Thymus (tissue), 11 donors: Measurements from ENCODE around the gene PLLP. TPM values are rescaled to one million over a fixed set of nuclear protein-coding genes. Genes with fewer than 3 reads are reported as not detected.

Experiments
- DNase-seq, 9 donors: peaks; one replicate each; pipeline ENCODE4 v3.0.0-alpha.2; 2013; ENCODE audit warnings: low spot score in 9 of 9, low read depth in 6 of 9, missing footprints in 1 of 9
- H3K27ac ChIP-seq, 2 donors: one replicate each; pipeline ENCODE4 v1.5.1; 2013; ENCODE audit warnings: control low read depth in 1 of 2, low read depth in 1 of 2, low read length in 1 of 2, mild to moderate bottlenecking in 1 of 2, moderate library complexity in 1 of 2
- H3K27me3 ChIP-seq, 2 donors: one replicate each; pipeline ENCODE4 v1.5.1; 2013; ENCODE audit warnings: low read length in 1 of 2; ENCODE audit not compliant: control insufficient read depth in 2 of 2, insufficient read depth in 1 of 2
- H3K36me3 ChIP-seq, 2 donors: one replicate each; pipeline ENCODE4 v1.5.1; 2013; ENCODE audit warnings: low read length in 1 of 2, mild to moderate bottlenecking in 1 of 2, moderate library complexity in 1 of 2; ENCODE audit not compliant: control insufficient read depth in 2 of 2, insufficient read depth in 2 of 2
- H3K4me1 ChIP-seq, 2 donors: one replicate each; pipeline ENCODE4 v1.5.1; 2013; ENCODE audit warnings: low read length in 2 of 2; ENCODE audit not compliant: control insufficient read depth in 2 of 2, insufficient read depth in 2 of 2
- H3K4me3 ChIP-seq, 2 donors: one replicate each; pipeline ENCODE4 v1.5.1; 2013; ENCODE audit warnings: low read length in 2 of 2, control low read depth in 1 of 2, mild to moderate bottlenecking in 1 of 2
- H3K9me3 ChIP-seq, 2 donors: one replicate each; pipeline ENCODE4 v1.5.1; 2013; ENCODE audit warnings: low read length in 1 of 2, mild to moderate bottlenecking in 1 of 2; ENCODE audit not compliant: control insufficient read depth in 2 of 2, insufficient read depth in 1 of 2
- WGBS: extraction: QIAGEN DNeasy Blood & Tissue Kit; methylation state at CpG from one replicate; pipeline ENCODE4 v1.1.7; 2013; 5-methylcytosine and 5-hydroxymethylcytosine counted together
- polyA plus RNA-seq: library from polyadenylated mRNA; stranded (reverse); fragments of 200-250 nt; gene quantifications from one replicate; pipeline ENCODE4 v1.2.3, GENCODE V29; 2013
- total RNA-seq: library from RNA; stranded (reverse); fragments of 120-200 nt; gene quantifications from one replicate; pipeline ENCODE4 v1.2.4, GENCODE V29; 2013
- donor health status: healthy.

PLLP gene
- total and polyA plus RNA-seq, 2 donors, result 1.2 to 4.9 TPM

DNA sequence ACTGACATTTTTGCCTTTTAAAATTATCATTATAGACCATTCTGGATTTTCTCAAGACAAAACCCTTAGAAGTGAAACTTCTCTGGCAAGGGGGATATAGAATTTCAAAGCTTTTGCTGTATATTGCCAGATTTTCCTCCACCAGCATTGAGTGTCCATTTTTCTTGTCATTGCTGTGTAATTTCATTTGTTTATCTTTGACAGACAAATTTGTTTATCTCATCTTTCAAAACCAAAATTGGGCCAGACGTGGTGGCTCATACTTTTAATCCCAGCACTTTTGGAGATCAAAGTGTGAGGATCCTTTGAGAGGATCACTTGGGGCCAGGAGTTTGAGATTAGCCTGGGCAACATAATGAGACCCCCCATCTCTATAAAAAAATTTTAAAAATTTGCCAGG is 55.4 kb downstream of the PLLP start:
- no peak overlapping the region for H3K4me3 ChIP-seq
- no peak for DNase-seq
- H3K4me1 ChIP-seq, result no peaks in the 10 kb centered on the region
- no peak overlapping the region for H3K27ac ChIP-seq
- no peaks in the 10 kb centered on the region for H3K27me3 ChIP-seq
- WGBS, result 91% methylated on average over 1 of the region's 1 CpG
- H3K9me3 ChIP-seq, result no peaks in the 10 kb centered on the region
- peaks cover 68 to 85% of the 10 kb centered on the region in 2 donors for H3K36me3 ChIP-seq

DNA sequence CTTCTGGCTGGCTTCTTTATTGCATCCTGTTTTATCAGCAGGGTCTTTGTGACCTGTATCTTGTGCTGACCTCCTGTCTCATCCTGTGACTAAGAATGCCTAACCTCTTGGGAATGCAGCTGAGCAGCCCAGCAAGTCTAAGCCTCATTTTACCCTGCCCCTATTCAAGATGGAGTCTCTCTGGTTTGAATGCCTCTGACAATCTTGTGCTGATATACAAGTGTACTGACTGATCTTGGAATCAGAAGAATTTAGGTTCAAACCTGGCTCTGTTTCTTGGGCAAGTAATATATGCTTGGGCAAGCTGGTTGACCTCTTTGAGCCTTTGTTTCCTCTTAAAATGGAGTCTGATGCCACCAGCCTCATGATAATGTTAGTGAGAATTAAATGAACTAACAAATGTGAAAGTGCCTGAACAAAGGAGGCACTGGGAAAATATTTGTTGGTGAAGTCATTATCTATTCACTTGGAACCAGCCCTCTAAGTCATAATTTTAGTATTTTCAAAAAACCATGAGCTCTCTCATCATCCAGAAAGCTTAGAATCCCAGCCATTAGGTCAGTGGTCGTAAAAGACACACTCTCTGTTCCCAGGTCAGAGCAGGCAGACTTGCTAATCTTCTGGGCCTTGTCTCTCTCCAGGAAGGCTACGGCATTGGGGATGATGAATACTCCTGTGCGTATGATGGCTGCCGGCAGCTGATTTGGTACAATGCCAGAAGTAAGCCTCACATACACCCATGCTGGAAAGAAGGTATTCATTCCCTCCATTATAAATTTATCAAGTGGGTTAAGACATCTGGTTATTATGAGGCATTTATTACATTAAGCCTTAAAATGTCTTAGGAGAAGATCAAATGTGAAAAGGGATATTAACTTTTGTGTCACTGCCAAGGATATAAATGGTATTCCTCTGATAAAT is 57.5 kb downstream of the PLLP start:
- H3K36me3 ChIP-seq, result peaks cover 68 to 81% of the 10 kb centered on the region in 2 donors
- H3K27me3 ChIP-seq, result no peaks in the 10 kb centered on the region
- H3K27ac ChIP-seq, result no peak overlapping the region
- no peak for DNase-seq
- no peak overlapping the region for H3K4me3 ChIP-seq
- H3K4me1 ChIP-seq, result no peaks in the 10 kb centered on the region
- no peaks in the 10 kb centered on the region for H3K9me3 ChIP-seq
- WGBS, result 97% methylated on average over 4 of the region's 4 CpGs

DNA sequence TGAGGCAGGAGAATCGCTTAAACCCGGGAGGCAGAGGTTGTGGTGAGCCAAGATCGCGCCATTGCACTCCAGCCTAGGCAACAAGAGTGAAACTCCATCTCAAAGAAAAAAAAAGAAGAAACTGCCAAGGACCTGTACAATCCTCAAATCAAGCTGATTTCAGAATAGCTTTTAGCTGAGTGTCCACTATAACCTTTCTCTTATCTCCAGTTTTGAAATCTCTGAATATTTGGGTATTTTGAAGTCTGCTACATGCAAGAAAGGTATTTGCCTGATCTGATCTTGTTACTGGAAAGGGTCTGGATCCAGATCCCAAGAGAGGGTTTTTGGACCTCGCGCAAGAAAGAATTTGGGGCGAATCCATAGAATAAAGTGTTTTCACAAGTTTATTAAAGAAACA is 58.5 kb downstream of the PLLP start:
- no peaks in the 10 kb centered on the region for H3K9me3 ChIP-seq
- no peak overlapping the region for H3K4me3 ChIP-seq
- H3K27me3 ChIP-seq, result no peaks in the 10 kb centered on the region
- H3K4me1 ChIP-seq, result no peaks in the 10 kb centered on the region
- 98% methylated on average over 7 of the region's 7 CpGs for WGBS
- H3K36me3 ChIP-seq, result peaks cover 65 to 81% of the 10 kb centered on the region in 2 donors
- no peak for DNase-seq
- H3K27ac ChIP-seq, result no peak overlapping the region

DNA sequence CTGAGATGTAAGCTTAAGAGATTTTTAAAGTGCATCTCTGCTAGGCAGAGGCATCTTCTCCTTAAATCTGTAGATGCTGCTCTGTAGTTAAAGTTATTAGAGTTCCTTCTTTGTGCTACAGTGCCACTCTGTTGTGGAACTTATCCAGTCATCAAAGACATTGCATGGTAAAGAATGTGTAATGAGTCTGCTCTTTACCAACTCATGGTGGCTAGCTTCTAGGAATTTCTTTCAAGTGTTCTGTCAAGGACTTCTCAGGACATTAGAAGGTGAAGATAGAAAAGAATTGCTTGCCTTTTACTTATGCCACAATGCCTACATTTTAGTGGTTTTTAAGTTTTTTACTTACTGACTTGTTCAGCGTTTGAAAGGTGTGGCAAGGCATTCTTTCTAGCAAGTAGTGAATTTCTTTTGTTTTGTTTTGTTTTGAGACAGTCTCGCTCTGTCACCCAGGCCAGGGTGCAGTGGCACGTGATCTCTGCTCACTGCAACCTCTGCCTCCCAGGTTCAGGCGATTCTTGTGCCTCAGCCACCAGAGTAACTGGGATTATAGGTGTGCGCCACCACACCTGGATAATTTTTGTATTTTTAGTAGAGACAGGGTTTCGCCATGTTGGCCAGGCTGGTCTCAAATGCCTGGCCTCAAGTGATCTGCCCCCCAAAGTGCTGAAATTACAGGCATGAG is 59.7 kb downstream of the PLLP start:
- WGBS, result 97% methylated on average over 6 of the region's 6 CpGs

DNA sequence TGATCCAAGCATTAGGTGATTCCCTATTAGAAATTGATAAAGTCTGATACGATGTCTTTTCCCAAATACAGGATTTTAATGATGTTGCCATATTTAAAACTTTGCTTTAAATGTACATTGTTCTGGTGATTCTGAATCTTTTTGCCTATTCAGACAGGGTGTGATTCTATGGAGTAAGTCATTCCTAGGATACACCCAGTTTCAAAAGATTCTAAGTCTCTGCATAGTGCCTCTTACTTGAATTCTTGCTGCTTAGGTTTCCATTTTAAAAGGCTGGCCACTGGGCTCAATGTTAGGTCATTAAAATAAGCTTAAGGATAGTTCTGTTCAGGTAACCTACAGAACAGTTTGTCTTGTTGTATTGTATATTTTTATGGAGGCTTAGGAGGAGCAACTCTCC is 61.4 kb downstream of the PLLP start:
- peaks cover 53 to 77% of the 10 kb centered on the region in 2 donors for H3K36me3 ChIP-seq
- H3K9me3 ChIP-seq, result no peaks in the 10 kb centered on the region
- WGBS, result 100% methylated on average over 1 of the region's 1 CpG
- no peaks in the 10 kb centered on the region for H3K4me1 ChIP-seq
- H3K27me3 ChIP-seq, result no peaks in the 10 kb centered on the region
- no peak for DNase-seq
- no peak overlapping the region for H3K4me3 ChIP-seq
- no peak overlapping the region for H3K27ac ChIP-seq

More for the DNA sequence above, 59.7 kb downstream of the PLLP start:
- H3K27ac ChIP-seq, result no peak overlapping the region
- no peak for DNase-seq
- peaks cover 62 to 76% of the 10 kb centered on the region in 2 donors for H3K36me3 ChIP-seq
- no peak overlapping the region for H3K4me3 ChIP-seq
- H3K9me3 ChIP-seq, result no peaks in the 10 kb centered on the region
- no peaks in the 10 kb centered on the region for H3K27me3 ChIP-seq
- H3K4me1 ChIP-seq, result no peaks in the 10 kb centered on the region

DNA sequence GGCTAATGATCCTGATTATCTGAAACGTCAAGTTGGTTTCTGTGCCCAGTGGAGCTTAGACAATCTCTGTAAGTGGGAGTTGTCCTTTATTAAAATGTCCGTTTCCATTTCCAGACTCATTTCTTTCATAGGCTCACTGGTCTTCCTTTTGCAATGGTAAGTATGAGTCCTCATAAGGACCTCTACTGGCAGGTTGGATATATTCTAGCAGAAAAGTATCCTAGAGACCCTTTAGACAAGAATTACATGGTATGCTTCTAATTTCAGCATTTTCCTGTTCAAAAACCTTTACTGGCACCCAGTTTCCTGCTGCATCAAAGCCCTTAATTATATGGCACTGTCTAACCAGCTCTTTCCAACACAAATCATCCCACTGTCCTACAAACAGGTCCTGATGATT is 67.5 kb downstream of the PLLP start:
- H3K27ac ChIP-seq, result no peak overlapping the region
- H3K9me3 ChIP-seq, result no peaks in the 10 kb centered on the region
- peaks cover 46 to 72% of the 10 kb centered on the region in 2 donors for H3K36me3 ChIP-seq
- H3K4me1 ChIP-seq, result no peaks in the 10 kb centered on the region
- DNase-seq, result no peak
- 98% methylated on average over 2 of the region's 2 CpGs for WGBS
- H3K27me3 ChIP-seq, result no peaks in the 10 kb centered on the region
- H3K4me3 ChIP-seq, result no peak overlapping the region

DNA sequence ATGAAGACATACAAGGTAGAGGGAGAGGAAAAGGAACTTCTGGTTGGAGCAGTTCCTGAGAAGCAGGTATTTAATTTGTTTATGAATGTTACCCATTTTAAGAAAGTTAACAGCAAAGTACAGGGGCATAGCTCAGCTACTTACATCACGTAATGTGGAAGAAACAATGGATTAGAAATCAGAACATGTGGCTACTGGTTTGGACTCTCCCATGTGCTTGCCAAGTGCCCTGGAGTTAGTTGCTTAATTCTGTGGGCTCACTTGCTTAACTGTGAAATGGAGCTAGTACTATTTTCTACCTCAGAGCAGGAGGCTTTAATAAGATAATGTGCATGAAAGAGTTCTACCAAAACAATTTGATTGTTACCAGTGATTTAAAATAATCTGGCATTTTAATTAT is 71.0 kb downstream of the PLLP start:
- no peak overlapping the region for H3K27ac ChIP-seq
- 99% methylated on average over 1 of the region's 1 CpG for WGBS
- H3K36me3 ChIP-seq, result peaks cover 44 to 61% of the 10 kb centered on the region in 2 donors

DNA sequence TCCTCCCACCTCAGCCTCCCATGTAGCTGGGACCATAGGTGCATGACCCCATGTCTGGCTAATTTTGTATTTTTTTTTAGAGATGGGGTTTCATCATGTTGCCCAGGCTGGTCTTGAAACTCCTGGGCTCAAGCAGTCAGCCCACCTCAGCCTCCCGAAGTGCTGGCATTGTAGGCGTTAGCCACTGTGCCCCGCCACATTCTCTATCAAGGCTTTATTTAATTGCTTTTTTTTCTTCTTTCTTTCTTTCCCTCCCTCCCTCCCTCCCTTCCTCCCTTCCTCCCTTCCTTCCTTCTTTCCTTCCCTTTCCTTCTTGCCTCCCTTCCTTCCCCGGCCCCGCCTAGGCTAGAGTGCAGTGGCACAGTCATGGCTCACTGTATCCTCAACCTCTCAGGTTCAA is 74.7 kb downstream of the PLLP start:
- H3K9me3 ChIP-seq, result no peaks in the 10 kb centered on the region
- no peaks in the 10 kb centered on the region for H3K27me3 ChIP-seq
- H3K36me3 ChIP-seq, result peaks cover 41 to 65% of the 10 kb centered on the region in 2 donors
- H3K27ac ChIP-seq, result no peak overlapping the region
- H3K4me1 ChIP-seq, result no peaks in the 10 kb centered on the region
- H3K4me3 ChIP-seq, result no peak overlapping the region
- over 99% methylated on average over 5 of the region's 5 CpGs for WGBS
- DNase-seq, result no peak

More for the DNA sequence above, 71.0 kb downstream of the PLLP start:
- DNase-seq, result no peak
- Histone ChIP-seq H3K9me3 (no peaks in the 10 kb centered on the region), H3K4me1 (no peaks in the 10 kb centered on the region), H3K4me3 (no peak overlapping the region), H3K27me3 (no peaks in the 10 kb centered on the region)

DNA sequence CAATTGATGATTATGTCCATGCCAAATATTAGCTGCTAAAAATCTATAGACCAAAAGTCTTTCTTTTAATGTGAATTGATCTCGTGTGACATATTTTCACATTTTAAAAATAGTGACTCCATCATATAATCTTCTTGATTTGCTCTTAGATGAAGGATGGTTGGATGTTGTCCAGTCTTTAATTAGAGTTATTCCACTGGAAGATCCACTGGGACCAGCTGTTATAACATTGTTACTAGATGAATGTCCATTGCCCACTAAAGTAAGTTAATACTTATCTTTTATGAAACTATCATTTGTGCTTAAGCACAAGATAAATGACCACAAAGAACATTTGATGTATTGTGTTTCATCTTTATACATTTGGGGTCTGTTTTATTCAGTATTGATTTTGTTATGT is 75.5 kb downstream of the PLLP start:
- Histone ChIP-seq H3K4me1 (no peaks in the 10 kb centered on the region), H3K9me3 (no peaks in the 10 kb centered on the region), H3K27me3 (no peaks in the 10 kb centered on the region), H3K36me3 (peaks cover 44 to 62% of the 10 kb centered on the region in 2 donors), H3K27ac (no peak overlapping the region), H3K4me3 (no peak overlapping the region)
- 99% methylated on average over 1 of the region's 1 CpG for WGBS
- DNase-seq, result no peak
